B cell (primary cell): Measurements from ENCODE around the gene PRXL2B.

ENCODE experiments used
- CTCF ChIP-seq: fragments of 200-600 bp; IDR thresholded peaks from one replicate; pipeline ENCODE4 v1.8.0; 2022; ENCODE audit warnings: antibody characterized with exemption, mild to moderate bottlenecking
- EZH2 ChIP-seq: IDR thresholded peaks from 2 replicates; pipeline ENCODE4 v1.6.1; 2012; ENCODE audit warnings: borderline replicate concordance, low read depth, mild to moderate bottlenecking, moderate library complexity, low read length; ENCODE audit not compliant: insufficient read depth, poor library complexity, severe bottlenecking

- no peak for TF ChIP-seq CTCF
- no peak for TF ChIP-seq EZH2
Measured at GRCh38 chr1:2558420-2558819, 28.2 kb upstream of the PRXL2B start.
